Right lobe of liver (tissue), 6 donors: Measurements from ENCODE around the gene ATRNL1. TPM values are rescaled to one million over a fixed set of nuclear protein-coding genes. Genes with fewer than 3 reads are reported as not detected.
"Not testable (repeated sequence)": the region's sequence is repeated elsewhere in the genome, so short reads cannot be mapped to it uniquely, and the experiment has no call there.

Source experiments
- ATAC-seq, 4 donors: fragments of 200-7000 bp; cut with Tn5 transposase; one replicate each; pipeline ENCODE4 v1.9.1; 2020; ENCODE audit warnings: mild to moderate bottlenecking in 4 of 4, moderate library complexity in 4 of 4
- DNase-seq, 3 donors: peaks; one replicate each; pipeline ENCODE4 v3.0.0-alpha.2; 2020
- H3K27ac ChIP-seq, 3 donors: fragments of 200-600 bp; one replicate each; pipeline ENCODE4 v1.8.0; 2022
- H3K27me3 ChIP-seq, 2 donors: fragments of 200-600 bp; one replicate each; pipeline ENCODE4 v1.8.0; 2022
- H3K36me3 ChIP-seq, 4 donors: fragments of 200-600 bp; sonication (generic) in 1 of 4; one replicate each; pipeline versions ENCODE4 v1.5.1 to v1.8.0; 2017 to 2022; ENCODE audit warnings: control low read depth in 1 of 4
- H3K4me1 ChIP-seq, 4 donors: fragments of 200-600 bp; sonication (generic) in 1 of 4; one replicate each; pipeline versions ENCODE4 v1.5.1 to v1.8.0; 2017 to 2022; ENCODE audit warnings: control low read depth in 1 of 4
- H3K4me3 ChIP-seq, 3 donors: fragments of 200-600 bp; one replicate each; pipeline ENCODE4 v1.8.0; 2022
- H3K9me3 ChIP-seq, 4 donors: fragments of 200-600 bp; sonication (generic) in 1 of 4; one replicate each; pipeline versions ENCODE4 v1.5.1 to v1.8.0; 2017 to 2022; ENCODE audit warnings: control low read depth in 1 of 4
- POLR2A ChIP-seq: fragments of 450-650 bp; IDR thresholded peaks from one replicate; pipeline ENCODE4 v1.6.1; 2017; ENCODE audit warnings: antibody characterized with exemption, mild to moderate bottlenecking
- WGBS: methylation state at CpG from one replicate; pipeline ENCODE4 v1.1.6; 2018; ENCODE audit warnings: low coverage, low lambda C conversion rate; ENCODE audit not compliant: insufficient coverage; ENCODE audit errors: missing lambda C conversion rate; 5-methylcytosine and 5-hydroxymethylcytosine counted together
- intact Hi-C, 2 donors: fragments of 100-400 bp; cut with DNase I; formaldehyde crosslinking; loops; one replicate each; pipeline versions ENCODE4 v1.11.2 to v1.14.1; 2022
- total RNA-seq, 6 experiments: library from RNA; depleted of rRNA in 2 of 6; stranded (reverse); fragments of >200 nt in 2 of 6; fragmentation: NEBNext Ultra II Directional in 3 of 6; extraction: Animal tissue kit (Norgen Biotek cat#: 25700) in 3 of 6; gene quantifications; one replicate each; pipeline versions ENCODE4 v1.1.0 to v1.2.4, GENCODE V29; 2016 to 2023
- TF ChIP-seq, protein P1 (sequence below), 4 donors: fragments of 200-600 bp in 3 of 4; fragments of 450-650 bp in 1 of 4; IDR thresholded peaks; one replicate each; pipeline versions ENCODE4 v1.5.1 to v1.8.0; 2016 to 2022; ENCODE audit warnings: antibody characterized with exemption in 4 of 4, mild to moderate bottlenecking in 2 of 4
- donor health status: DM: no; HTN: yes; CAD: no.
- donor health status: DM: no; HTN: no; CAD: no.
- donor health status: DM: no; HTN: no; CAD: no.
- donor health status: DM: no; HTN: yes; CAD: no.
- donor health status: DM: no; HTN: yes; CAD: no.

ATRNL1 gene
- total RNA-seq, 6 experiments from 2014 or later, result 0.81 to 5.3 (median 2.6) TPM

GRCh38 chr10:115095758-115096157 is 2.6 kb downstream of the ATRNL1 start:
- Histone ChIP-seq H3K27me3 (no peaks in the 10 kb centered on the region), H3K36me3 (no peaks in the 10 kb centered on the region), H3K9me3 (no peaks in the 10 kb centered on the region), H3K4me1 (peaks cover 0 to 26% (median 0%) of the 10 kb centered on the region in 4 donors), H3K27ac (no peak overlapping the region), H3K4me3 (no peak overlapping the region)
- intact Hi-C loops, result no loop called here
- no peak for TF ChIP-seq POLR2A
- TF ChIP-seq, protein P1, sequence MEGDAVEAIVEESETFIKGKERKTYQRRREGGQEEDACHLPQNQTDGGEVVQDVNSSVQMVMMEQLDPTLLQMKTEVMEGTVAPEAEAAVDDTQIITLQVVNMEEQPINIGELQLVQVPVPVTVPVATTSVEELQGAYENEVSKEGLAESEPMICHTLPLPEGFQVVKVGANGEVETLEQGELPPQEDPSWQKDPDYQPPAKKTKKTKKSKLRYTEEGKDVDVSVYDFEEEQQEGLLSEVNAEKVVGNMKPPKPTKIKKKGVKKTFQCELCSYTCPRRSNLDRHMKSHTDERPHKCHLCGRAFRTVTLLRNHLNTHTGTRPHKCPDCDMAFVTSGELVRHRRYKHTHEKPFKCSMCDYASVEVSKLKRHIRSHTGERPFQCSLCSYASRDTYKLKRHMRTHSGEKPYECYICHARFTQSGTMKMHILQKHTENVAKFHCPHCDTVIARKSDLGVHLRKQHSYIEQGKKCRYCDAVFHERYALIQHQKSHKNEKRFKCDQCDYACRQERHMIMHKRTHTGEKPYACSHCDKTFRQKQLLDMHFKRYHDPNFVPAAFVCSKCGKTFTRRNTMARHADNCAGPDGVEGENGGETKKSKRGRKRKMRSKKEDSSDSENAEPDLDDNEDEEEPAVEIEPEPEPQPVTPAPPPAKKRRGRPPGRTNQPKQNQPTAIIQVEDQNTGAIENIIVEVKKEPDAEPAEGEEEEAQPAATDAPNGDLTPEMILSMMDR (IDR thresholded peaks at IDR 0.05), result no peak
- 61% methylated on average over 2 of the region's 2 CpGs for WGBS
- ATAC-seq, result no peak
- no peak for DNase-seq

DNA sequence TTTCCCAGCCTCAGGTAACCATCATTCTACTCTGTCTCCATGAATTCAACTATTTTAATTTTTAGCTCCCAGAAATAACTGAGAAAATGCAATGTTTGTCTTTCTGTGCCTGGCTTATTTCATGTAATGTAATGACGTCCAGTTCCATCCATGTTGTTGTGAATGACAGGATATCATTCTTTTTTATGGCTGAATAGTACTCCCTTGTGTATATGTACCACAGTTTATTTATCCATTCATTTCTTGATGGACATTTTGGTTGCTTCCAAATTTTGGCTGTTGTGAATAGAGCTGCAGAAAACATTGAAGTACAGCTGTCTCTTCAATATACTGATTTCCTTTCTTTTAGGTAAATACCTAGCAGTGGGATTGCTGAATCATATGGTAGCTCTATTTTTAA is 10.5 kb downstream of the ATRNL1 start:
- Histone ChIP-seq H3K27me3 (no peaks in the 10 kb centered on the region), H3K9me3 (no peaks in the 10 kb centered on the region), H3K27ac (no peak overlapping the region), H3K36me3 (no peaks in the 10 kb centered on the region), H3K4me1 (no peaks in the 10 kb centered on the region), H3K4me3 (no peak overlapping the region)
- TF ChIP-seq POLR2A, result no peak
- TF ChIP-seq, protein P1 (IDR thresholded peaks at IDR 0.05), result no peak
- 20% methylated on average over 1 of the region's 1 CpG for WGBS
- no peak for ATAC-seq
- intact Hi-C loops, result no loop called here
- DNase-seq, result no peak

DNA sequence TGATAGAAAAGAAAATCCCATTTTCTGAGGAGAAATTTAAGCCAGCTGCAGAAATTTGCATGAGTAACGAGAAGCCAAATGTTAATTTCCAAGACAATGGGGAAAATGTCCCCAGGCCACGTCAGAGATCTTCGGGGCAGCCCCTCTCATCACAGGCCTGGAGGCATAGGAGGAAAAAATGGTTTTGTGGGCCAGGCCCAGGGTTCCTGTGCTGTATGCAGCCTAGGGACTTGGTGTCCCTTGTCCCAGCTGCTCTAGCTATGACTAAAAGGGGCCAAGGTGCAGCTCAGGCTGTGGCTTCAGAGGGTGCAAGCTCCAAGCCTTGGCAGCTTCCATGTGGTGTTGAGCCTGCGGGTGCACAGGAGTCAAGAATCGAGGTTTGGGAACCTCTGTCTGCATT is 12.2 kb downstream of the ATRNL1 start:
- WGBS, result 50% methylated on average over 1 of the region's 5 CpGs
- DNase-seq, H3K9me3 ChIP-seq, H3K4me3 ChIP-seq, ATAC-seq, intact Hi-C loops, H3K4me1 ChIP-seq, H3K27ac ChIP-seq, H3K36me3 ChIP-seq, H3K27me3 ChIP-seq: not testable (repeated sequence)

GRCh38 chr10:115107830-115108229 is 14.7 kb downstream of the ATRNL1 start:
- DNase-seq, result no peak
- no peaks in the 10 kb centered on the region for H3K9me3 ChIP-seq
- H3K36me3 ChIP-seq, result no peaks in the 10 kb centered on the region
- ATAC-seq, result no peak
- 61% methylated on average over 3 of the region's 3 CpGs for WGBS
- H3K4me3 ChIP-seq, result no peak overlapping the region
- intact Hi-C loops, result no loop called here
- H3K4me1 ChIP-seq, result no peaks in the 10 kb centered on the region
- no peaks in the 10 kb centered on the region for H3K27me3 ChIP-seq
- H3K27ac ChIP-seq, result no peak overlapping the region
- no peak for TF ChIP-seq POLR2A
- TF ChIP-seq, protein P1 (IDR thresholded peaks at IDR 0.05), result no peak

DNA sequence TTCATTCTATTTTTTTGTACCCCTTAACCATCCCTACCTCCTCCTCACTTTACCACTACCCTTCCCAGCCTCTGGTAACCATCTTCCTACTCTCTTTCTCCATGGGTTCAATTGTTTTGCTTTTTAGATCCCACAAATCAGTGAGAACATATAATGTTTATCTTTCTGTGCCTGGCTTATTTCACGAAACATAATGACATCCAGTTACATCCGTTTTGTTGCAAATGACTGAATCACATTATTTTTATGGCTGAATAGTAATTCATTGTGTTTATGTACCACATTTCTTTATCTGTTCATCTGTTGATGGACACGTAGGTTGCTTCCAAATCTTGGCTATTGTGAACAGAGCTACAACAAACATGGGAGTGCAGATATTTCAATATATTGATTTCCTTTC is 24.1 kb downstream of the ATRNL1 start:
- Histone ChIP-seq H3K27me3 (no peaks in the 10 kb centered on the region), H3K4me3 (no peak overlapping the region), H3K27ac (no peak overlapping the region), H3K4me1 (no peaks in the 10 kb centered on the region), H3K9me3 (no peaks in the 10 kb centered on the region), H3K36me3 (no peaks in the 10 kb centered on the region)
- WGBS, result 52% methylated on average over 3 of the region's 3 CpGs
- ATAC-seq (no peak), DNase-seq (no peak)
- no peak for TF ChIP-seq POLR2A
- TF ChIP-seq, protein P1 (IDR thresholded peaks at IDR 0.05), result no peak
- intact Hi-C loops, result no loop called here
